CD14-positive monocyte (primary cell): ENCODE results near the gene RCOR1. TPM values are rescaled to one million over a fixed set of nuclear protein-coding genes. Genes with fewer than 3 reads are reported as not detected.

Source experiments
- DNase-seq, 3 donors: peaks; one replicate each; pipeline ENCODE4 v3.0.0-alpha.2; 2011 to 2022
- H2AFZ ChIP-seq: 2 replicates; pipeline ENCODE4 v1.6.0; 2012; ENCODE audit warnings: mild to moderate bottlenecking, low read depth, low read length, inconsistent platforms; ENCODE audit not compliant: insufficient read depth, poor library complexity, severe bottlenecking
- H3K27ac ChIP-seq, 2 donors: 1 replicate in 1 of 2; 2 replicates in 1 of 2; pipeline ENCODE4 v1.5.1; 2012 to 2013; ENCODE audit warnings: low read length in 2 of 2, control low read depth in 1 of 2, inconsistent platforms in 1 of 2, low read depth in 1 of 2, mild to moderate bottlenecking in 1 of 2
- H3K27me3 ChIP-seq, 2 donors: one replicate each; pipeline versions ENCODE4 v1.6.0 to v1.6.1; 2011 to 2013; ENCODE audit warnings: low read length in 2 of 2; ENCODE audit not compliant: control insufficient read depth in 2 of 2, insufficient read depth in 2 of 2
- H3K36me3 ChIP-seq, 2 donors: replicated peaks in 1 of 2; 1 replicate in 1 of 2; 2 replicates in 1 of 2; pipeline versions ENCODE4 v1.5.1 to v1.6.1; 2012 to 2013; ENCODE audit warnings: low read length in 2 of 2, control low read depth in 1 of 2, inconsistent platforms in 1 of 2, mild to moderate bottlenecking in 1 of 2; ENCODE audit not compliant: insufficient read depth in 2 of 2, control insufficient read depth in 1 of 2
- H3K4me1 ChIP-seq, 2 donors: 1 replicate in 1 of 2; 2 replicates in 1 of 2; pipeline versions ENCODE4 v1.5.1 to v1.6.1; 2012 to 2013; ENCODE audit warnings: low read length in 2 of 2, control low read depth in 1 of 2, inconsistent platforms in 1 of 2, mild to moderate bottlenecking in 1 of 2, moderate library complexity in 1 of 2; ENCODE audit not compliant: insufficient read depth in 2 of 2, control insufficient read depth in 1 of 2
- H3K4me2 ChIP-seq: replicated peaks from 2 replicates; pipeline ENCODE3; 2012; ENCODE audit warnings: low read length, moderate library complexity, mild to moderate bottlenecking; ENCODE audit not compliant: poor library complexity, severe bottlenecking; ENCODE audit errors: extremely low read depth
- H3K4me3 ChIP-seq, 3 experiments: fragments of 200-600 bp in 1 of 3; sonication (generic) in 1 of 3; replicated peaks in 1 of 3; 1 replicate in 2 of 3; 2 replicates in 1 of 3; pipeline ENCODE4 v1.5.1; 2011 to 2013; ENCODE audit warnings: low read length in 3 of 3, mild to moderate bottlenecking in 3 of 3, control low read depth in 2 of 3, low read depth in 2 of 3, inconsistent platforms in 1 of 3, moderate library complexity in 1 of 3
- H3K79me2 ChIP-seq: 2 replicates; pipeline ENCODE4 v1.6.0; 2012; ENCODE audit warnings: mild to moderate bottlenecking, control low read depth, inconsistent platforms, low read length, moderate library complexity; ENCODE audit not compliant: insufficient read depth
- H3K9ac ChIP-seq: 2 replicates; pipeline ENCODE4 v1.6.0; 2017; ENCODE audit warnings: low read length, mild to moderate bottlenecking; ENCODE audit not compliant: insufficient read depth, poor library complexity, severe bottlenecking
- H3K9me3 ChIP-seq, 2 donors: replicated peaks in 1 of 2; 1 replicate in 1 of 2; 2 replicates in 1 of 2; pipeline versions ENCODE4 v1.5.1 to v1.6.1; 2012 to 2013; ENCODE audit warnings: low read length in 2 of 2, control low read depth in 1 of 2; ENCODE audit not compliant: control insufficient read depth in 1 of 2, insufficient read depth in 1 of 2
- H4K20me1 ChIP-seq: 2 replicates; pipeline ENCODE4 v1.6.0; 2012; ENCODE audit warnings: mild to moderate bottlenecking, low read length, control low read depth, moderate library complexity; ENCODE audit not compliant: insufficient read depth
- H3K27ac Mint-ChIP-seq, 7 donors: one replicate each; pipeline ENCODE4 v1.8.0; 2020; ENCODE audit warnings: mild to moderate bottlenecking in 7 of 7, mixed read lengths in 7 of 7, moderate library complexity in 6 of 7, inconsistent platforms in 2 of 7
- H3K27me3 Mint-ChIP-seq, 3 donors: one replicate each; pipeline ENCODE4 v1.8.0; 2021 to 2022; ENCODE audit warnings: low read depth in 3 of 3, mild to moderate bottlenecking in 3 of 3, mixed read lengths in 3 of 3, moderate library complexity in 3 of 3, inconsistent platforms in 1 of 3
- H3K36me3 Mint-ChIP-seq, 2 donors: one replicate each; pipeline ENCODE4 v1.8.0; 2020; ENCODE audit warnings: mixed read lengths in 2 of 2, inconsistent platforms in 1 of 2, mild to moderate bottlenecking in 1 of 2
- H3K4me1 Mint-ChIP-seq: one replicate; pipeline ENCODE4 v1.8.0; 2020; ENCODE audit warnings: mild to moderate bottlenecking, mixed read lengths
- H3K4me3 Mint-ChIP-seq, 2 donors: one replicate each; pipeline ENCODE4 v1.8.0; 2020; ENCODE audit warnings: mild to moderate bottlenecking in 2 of 2, mixed read lengths in 2 of 2, moderate library complexity in 1 of 2
- H3K9me3 Mint-ChIP-seq, 7 donors: one replicate each; pipeline ENCODE4 v1.8.0; 2020 to 2022; ENCODE audit warnings: mixed read lengths in 7 of 7, mild to moderate bottlenecking in 6 of 7, moderate library complexity in 6 of 7, inconsistent platforms in 2 of 7
- WGBS: methylation state at CpG from one replicate; pipeline ENCODE4 v1.1.5; 2013; ENCODE audit warnings: missing lambda C conversion rate; ENCODE audit not compliant: insufficient coverage; 5-methylcytosine and 5-hydroxymethylcytosine counted together
- intact Hi-C, 2 donors: fragments of 100-400 bp; cut with micrococcal nuclease; formaldehyde crosslinking; loops; one replicate each; pipeline versions ENCODE4 v1.15.0 to v1.15.1; 2023
- polyA plus RNA-seq, 3 donors: library from polyadenylated mRNA; depleted of rRNA in 1 of 3; unstranded in 2 of 3; stranded (reverse) in 1 of 3; fragments of 300-500 nt in 2 of 3; fragments of >200 nt in 1 of 3; fragmentation: Illumina TruSeq in 2 of 3; gene quantifications; 1 replicate in 2 of 3; 2 replicates in 1 of 3; pipeline ENCODE4 v1.2.3, GENCODE V29; 2012 to 2021
- TF ChIP-seq, protein P1 (sequence below): fragments of 200-600 bp; IDR thresholded peaks from one replicate; pipeline ENCODE4 v1.8.0; 2022; ENCODE audit warnings: antibody characterized with exemption, mild to moderate bottlenecking

The RCOR1 gene
- polyA plus RNA-seq, 3 donors: 2.1 to 36.6 (median 2.3) TPM

- Mint-ChIP-seq H3K4me1 (peaks cover 19% of the 10 kb centered on the region), H3K9me3 (peaks cover 0 to 4% (median 0%) of the 10 kb centered on the region in 7 donors), H3K4me3 (no peak overlapping the region), H3K36me3 (no peaks in the 10 kb centered on the region), H3K27ac (no peak overlapping the region), H3K27me3 (peaks cover 5 to 14% (median 11%) of the 10 kb centered on the region in 3 donors)
- intact Hi-C loops: loop anchor here in 1 of 2 donors (10.0 kb wide), 1 partner anchor 152 kb away; no protein-coding TSS in a partner anchor
- Histone ChIP-seq H3K9ac (no peak overlapping the region), H3K27me3 (no peaks in the 10 kb centered on the region), H4K20me1 (no peaks in the 10 kb centered on the region), H3K27ac (no peak overlapping the region), H3K4me2 (no peak overlapping the region), H3K4me3 (no peak overlapping the region), H3K9me3 (no peaks in the 10 kb centered on the region), H3K79me2 (peaks cover 2% of the 10 kb centered on the region), H2AFZ (no peak overlapping the region), H3K36me3 (no peaks in the 10 kb centered on the region), H3K4me1 (peaks cover 8 to 13% of the 10 kb centered on the region in 2 donors)
- WGBS: 78% methylated on average over 5 of the region's 5 CpGs
- TF ChIP-seq, protein P1, sequence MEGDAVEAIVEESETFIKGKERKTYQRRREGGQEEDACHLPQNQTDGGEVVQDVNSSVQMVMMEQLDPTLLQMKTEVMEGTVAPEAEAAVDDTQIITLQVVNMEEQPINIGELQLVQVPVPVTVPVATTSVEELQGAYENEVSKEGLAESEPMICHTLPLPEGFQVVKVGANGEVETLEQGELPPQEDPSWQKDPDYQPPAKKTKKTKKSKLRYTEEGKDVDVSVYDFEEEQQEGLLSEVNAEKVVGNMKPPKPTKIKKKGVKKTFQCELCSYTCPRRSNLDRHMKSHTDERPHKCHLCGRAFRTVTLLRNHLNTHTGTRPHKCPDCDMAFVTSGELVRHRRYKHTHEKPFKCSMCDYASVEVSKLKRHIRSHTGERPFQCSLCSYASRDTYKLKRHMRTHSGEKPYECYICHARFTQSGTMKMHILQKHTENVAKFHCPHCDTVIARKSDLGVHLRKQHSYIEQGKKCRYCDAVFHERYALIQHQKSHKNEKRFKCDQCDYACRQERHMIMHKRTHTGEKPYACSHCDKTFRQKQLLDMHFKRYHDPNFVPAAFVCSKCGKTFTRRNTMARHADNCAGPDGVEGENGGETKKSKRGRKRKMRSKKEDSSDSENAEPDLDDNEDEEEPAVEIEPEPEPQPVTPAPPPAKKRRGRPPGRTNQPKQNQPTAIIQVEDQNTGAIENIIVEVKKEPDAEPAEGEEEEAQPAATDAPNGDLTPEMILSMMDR: no peak
- DNase-seq: no peak
Observed at GRCh38 chr14:102586420-102587104, 5.9 kb upstream of the RCOR1 start.

DNA sequence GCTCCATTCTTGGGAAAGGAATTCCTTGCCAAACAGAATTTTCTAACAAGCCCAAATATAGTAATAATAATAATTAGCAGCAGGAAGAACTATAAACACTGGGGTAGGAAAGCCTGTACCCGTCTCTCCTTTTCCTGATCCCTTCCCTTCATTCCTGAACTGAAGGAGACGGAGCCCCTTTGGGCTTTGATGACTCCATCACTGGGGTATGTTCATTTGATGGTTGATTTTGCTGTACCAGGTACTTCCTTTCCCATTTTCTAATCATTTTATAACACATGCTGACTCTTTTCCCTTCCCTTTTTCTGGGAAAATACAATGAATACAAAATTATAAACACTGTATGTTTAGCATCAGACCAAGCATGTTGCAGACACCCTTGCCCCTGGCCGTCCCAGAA, 3.6 kb upstream of the RCOR1 start:
- Histone ChIP-seq H3K79me2 (peaks cover 13% of the 10 kb centered on the region), H4K20me1 (peaks cover 8% of the 10 kb centered on the region), H3K4me1 (peaks cover 8 to 13% of the 10 kb centered on the region in 2 donors), H3K27ac (no peak overlapping the region), H2AFZ (no peak overlapping the region), H3K9me3 (no peaks in the 10 kb centered on the region), H3K4me2 (no peak overlapping the region), H3K36me3 (no peaks in the 10 kb centered on the region), H3K27me3 (no peaks in the 10 kb centered on the region), H3K4me3 (no peak overlapping the region), H3K9ac (no peak overlapping the region)
- no peak for DNase-seq
- no peak overlapping the region for H3K4me3 Mint-ChIP-seq
- WGBS: no CpG with 5 or more reads among the region's 3 CpGs
- H3K4me1 Mint-ChIP-seq: peaks cover 22% of the 10 kb centered on the region
- peaks cover 0 to 4% (median 0%) of the 10 kb centered on the region in 7 donors for H3K9me3 Mint-ChIP-seq
- H3K27ac Mint-ChIP-seq: no peak overlapping the region
- H3K36me3 Mint-ChIP-seq: no peaks in the 10 kb centered on the region
- peaks cover 5 to 11% (median 9%) of the 10 kb centered on the region in 3 donors for H3K27me3 Mint-ChIP-seq
- intact Hi-C loops: loop anchor here in 1 of 2 donors (10.0 kb wide), 1 partner anchor 154 kb away; no protein-coding TSS in a partner anchor
- TF ChIP-seq, protein P1: no peak
